ENCODE measurements around the gene CPED1. TPM values are rescaled to one million over a fixed set of nuclear protein-coding genes. Genes with fewer than 3 reads are reported as not detected.
A peak's percentile ranks its signal among the peaks of the same experiment; 100 is the strongest.

Gene CPED1
- total and polyA plus RNA-seq, 10 of the 15 experiments (the other 5 are each of a cell fraction or from before 2014, with no cell fraction given), result 0.01 to 0.77 (median 0.10) TPM; not detected in 1

GRCh38 chr7:121302214-121302745, 313.8 kb downstream of the CPED1 start (continued):
- TF ChIP-seq ZBTB4 (CRISPR knock-in tag; IDR thresholded peaks at IDR 0.05) (no peak), ZNF687 (IDR thresholded peaks at IDR 0.05) (no peak), IRF5 (IDR thresholded peaks at IDR 0.05; ENCODE audit: borderline replicate concordance) (no peak), ESRRA (IDR thresholded peaks at IDR 0.05; ENCODE audit: low read length) (no peak), HCFC1 (IDR thresholded peaks at IDR 0.05; ENCODE audit: low read length) (no peak), IKZF2 (IDR thresholded peaks at IDR 0.05) (peak; percentile 22 to 42; a peak in 2 of 4 replicates), CBX5 (IDR thresholded peaks at IDR 0.05; ENCODE audit: low read depth) (0 out of 2 replicates have a peak, but pooled peaks have one; percentile 44), DPF2 (IDR thresholded peaks at IDR 0.05) (0 out of 2 replicates have a peak, but pooled peaks have one; percentile 46), KAT2A (conservative IDR thresholded peaks at IDR 0.05; ENCODE audit: control insufficient read depth, low read depth, low read length) (no peak), USF2 (IDR thresholded peaks at IDR 0.05; ENCODE audit: borderline replicate concordance, low read depth, low read length) (no peak), SPI1 (IDR thresholded peaks at IDR 0.05; ENCODE audit: borderline replicate concordance, insufficient read depth, low read depth, low read length) (peak; percentile 84), JUND (IDR thresholded peaks at IDR 0.05; ENCODE audit: low read depth, low read length) (no peak)
- TF ChIP-seq, protein P1, sequence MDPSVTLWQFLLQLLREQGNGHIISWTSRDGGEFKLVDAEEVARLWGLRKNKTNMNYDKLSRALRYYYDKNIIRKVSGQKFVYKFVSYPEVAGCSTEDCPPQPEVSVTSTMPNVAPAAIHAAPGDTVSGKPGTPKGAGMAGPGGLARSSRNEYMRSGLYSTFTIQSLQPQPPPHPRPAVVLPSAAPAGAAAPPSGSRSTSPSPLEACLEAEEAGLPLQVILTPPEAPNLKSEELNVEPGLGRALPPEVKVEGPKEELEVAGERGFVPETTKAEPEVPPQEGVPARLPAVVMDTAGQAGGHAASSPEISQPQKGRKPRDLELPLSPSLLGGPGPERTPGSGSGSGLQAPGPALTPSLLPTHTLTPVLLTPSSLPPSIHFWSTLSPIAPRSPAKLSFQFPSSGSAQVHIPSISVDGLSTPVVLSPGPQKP (IDR thresholded peaks at IDR 0.05; ENCODE audit: low read depth, low read length), result no peak
- TF ChIP-seq, protein P2, sequence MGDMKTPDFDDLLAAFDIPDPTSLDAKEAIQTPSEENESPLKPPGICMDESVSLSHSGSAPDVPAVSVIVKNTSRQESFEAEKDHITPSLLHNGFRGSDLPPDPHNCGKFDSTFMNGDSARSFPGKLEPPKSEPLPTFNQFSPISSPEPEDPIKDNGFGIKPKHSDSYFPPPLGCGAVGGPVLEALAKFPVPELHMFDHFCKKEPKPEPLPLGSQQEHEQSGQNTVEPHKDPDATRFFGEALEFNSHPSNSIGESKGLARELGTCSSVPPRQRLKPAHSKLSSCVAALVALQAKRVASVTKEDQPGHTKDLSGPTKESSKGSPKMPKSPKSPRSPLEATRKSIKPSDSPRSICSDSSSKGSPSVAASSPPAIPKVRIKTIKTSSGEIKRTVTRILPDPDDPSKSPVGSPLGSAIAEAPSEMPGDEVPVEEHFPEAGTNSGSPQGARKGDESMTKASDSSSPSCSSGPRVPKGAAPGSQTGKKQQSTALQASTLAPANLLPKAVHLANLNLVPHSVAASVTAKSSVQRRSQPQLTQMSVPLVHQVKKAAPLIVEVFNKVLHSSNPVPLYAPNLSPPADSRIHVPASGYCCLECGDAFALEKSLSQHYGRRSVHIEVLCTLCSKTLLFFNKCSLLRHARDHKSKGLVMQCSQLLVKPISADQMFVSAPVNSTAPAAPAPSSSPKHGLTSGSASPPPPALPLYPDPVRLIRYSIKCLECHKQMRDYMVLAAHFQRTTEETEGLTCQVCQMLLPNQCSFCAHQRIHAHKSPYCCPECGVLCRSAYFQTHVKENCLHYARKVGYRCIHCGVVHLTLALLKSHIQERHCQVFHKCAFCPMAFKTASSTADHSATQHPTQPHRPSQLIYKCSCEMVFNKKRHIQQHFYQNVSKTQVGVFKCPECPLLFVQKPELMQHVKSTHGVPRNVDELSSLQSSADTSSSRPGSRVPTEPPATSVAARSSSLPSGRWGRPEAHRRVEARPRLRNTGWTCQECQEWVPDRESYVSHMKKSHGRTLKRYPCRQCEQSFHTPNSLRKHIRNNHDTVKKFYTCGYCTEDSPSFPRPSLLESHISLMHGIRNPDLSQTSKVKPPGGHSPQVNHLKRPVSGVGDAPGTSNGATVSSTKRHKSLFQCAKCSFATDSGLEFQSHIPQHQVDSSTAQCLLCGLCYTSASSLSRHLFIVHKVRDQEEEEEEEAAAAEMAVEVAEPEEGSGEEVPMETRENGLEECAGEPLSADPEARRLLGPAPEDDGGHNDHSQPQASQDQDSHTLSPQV (IDR thresholded peaks at IDR 0.05), result no peak
